BE2C (cell line): ENCODE data around the gene PDSS1.

Experiments
- DNase-seq: peaks from one replicate; pipeline ENCODE4 v3.0.0-alpha.2; 2020
- H3K27me3 ChIP-seq: fragments of 250-450 bp; sonication (Bioruptor Pico); 2 replicates; pipeline ENCODE4 v1.5.1; 2020; ENCODE audit warnings: mild to moderate bottlenecking
- H3K36me3 ChIP-seq: fragments of 250-450 bp; sonication (Bioruptor Pico); 2 replicates; pipeline ENCODE4 v1.5.1; 2020; ENCODE audit warnings: mild to moderate bottlenecking
- H3K4me1 ChIP-seq: fragments of 250-450 bp; sonication (Bioruptor Pico); 2 replicates; pipeline ENCODE4 v1.5.1; 2020
- H3K4me3 ChIP-seq: 2 replicates; pipeline ENCODE4 v1.5.1; 2011; ENCODE audit warnings: low read depth, low read length
- H3K9me3 ChIP-seq: fragments of 250-450 bp; sonication (Bioruptor Pico); 2 replicates; pipeline ENCODE4 v1.5.1; 2020
- TF ChIP-seq, protein P1 (sequence below): IDR thresholded peaks from 2 replicates; pipeline ENCODE4 v1.5.1; 2012; ENCODE audit warnings: mild to moderate bottlenecking, low read depth, low read length

PDSS1 gene

DNA sequence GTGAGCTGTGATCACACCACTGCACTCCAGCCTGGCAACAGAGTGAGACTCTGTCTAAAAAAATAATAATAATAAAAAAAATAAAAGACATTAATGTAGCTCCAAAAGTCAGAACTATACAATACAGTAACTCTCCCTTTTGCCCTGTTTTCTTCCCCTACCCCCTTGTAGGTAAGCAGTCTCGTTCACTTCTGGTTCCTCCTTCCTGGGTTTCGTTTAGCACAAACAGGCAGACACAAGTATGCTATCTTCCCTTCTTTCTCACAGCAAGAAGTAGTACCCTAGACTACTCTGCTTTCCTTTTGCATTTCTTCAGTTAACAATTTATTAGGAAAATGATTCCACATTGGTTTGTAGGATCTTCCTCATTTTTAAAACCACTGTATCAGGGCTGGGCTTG, 33.1 kb downstream of the PDSS1 start:
- Histone ChIP-seq H3K36me3 (peaks cover 71% of the 10 kb centered on the region), H3K27me3 (no peaks in the 10 kb centered on the region), H3K4me3 (no peak overlapping the region), H3K9me3 (no peaks in the 10 kb centered on the region), H3K4me1 (no peaks in the 10 kb centered on the region)
- TF ChIP-seq, protein P1, sequence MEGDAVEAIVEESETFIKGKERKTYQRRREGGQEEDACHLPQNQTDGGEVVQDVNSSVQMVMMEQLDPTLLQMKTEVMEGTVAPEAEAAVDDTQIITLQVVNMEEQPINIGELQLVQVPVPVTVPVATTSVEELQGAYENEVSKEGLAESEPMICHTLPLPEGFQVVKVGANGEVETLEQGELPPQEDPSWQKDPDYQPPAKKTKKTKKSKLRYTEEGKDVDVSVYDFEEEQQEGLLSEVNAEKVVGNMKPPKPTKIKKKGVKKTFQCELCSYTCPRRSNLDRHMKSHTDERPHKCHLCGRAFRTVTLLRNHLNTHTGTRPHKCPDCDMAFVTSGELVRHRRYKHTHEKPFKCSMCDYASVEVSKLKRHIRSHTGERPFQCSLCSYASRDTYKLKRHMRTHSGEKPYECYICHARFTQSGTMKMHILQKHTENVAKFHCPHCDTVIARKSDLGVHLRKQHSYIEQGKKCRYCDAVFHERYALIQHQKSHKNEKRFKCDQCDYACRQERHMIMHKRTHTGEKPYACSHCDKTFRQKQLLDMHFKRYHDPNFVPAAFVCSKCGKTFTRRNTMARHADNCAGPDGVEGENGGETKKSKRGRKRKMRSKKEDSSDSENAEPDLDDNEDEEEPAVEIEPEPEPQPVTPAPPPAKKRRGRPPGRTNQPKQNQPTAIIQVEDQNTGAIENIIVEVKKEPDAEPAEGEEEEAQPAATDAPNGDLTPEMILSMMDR: no peak
- no peak for DNase-seq

DNA sequence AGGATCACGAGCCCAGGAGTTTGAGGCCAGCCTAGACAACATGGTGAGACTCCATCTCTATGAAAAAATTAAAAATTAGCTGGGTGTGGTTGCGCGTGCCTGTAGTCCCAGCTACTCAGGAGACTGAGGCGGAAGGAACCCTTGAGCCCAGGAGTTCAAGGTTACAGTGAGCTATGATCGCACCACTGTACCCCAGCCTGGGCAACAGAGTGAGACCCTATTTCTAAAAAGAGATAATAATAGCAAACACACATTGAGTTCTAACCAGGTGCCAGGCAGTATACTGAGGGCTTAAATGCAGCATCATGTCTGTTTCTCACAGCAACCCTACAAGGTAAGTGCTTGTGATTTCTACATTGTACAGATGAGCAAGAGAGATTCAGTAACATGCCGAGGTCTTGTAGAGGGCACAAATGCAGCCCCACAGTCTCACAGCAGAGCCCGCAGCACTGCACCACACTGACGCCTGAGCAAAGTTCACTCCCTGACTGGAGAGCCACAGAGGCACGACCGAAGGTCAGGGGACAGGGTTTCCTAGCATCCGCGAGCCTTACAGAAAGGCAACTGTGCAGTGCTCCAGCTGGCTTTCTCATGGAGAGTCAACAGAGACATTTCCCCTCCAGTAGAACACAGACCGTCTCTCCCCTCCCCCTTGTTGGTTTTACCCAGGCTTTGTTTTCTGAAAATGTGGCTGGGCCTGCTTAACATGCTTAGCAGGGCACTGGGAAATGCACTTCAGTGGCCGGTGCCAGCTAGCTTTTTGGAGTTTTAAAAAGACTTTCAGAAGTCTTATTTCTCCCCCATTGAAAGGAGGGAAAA, 36.5 kb downstream of the PDSS1 start:
- H3K9me3 ChIP-seq: no peaks in the 10 kb centered on the region
- no peak overlapping the region for H3K4me3 ChIP-seq
- DNase-seq: no peak
- no peaks in the 10 kb centered on the region for H3K27me3 ChIP-seq
- TF ChIP-seq, protein P1: no peak
- peaks cover 75% of the 10 kb centered on the region for H3K36me3 ChIP-seq
- H3K4me1 ChIP-seq: no peaks in the 10 kb centered on the region

DNA sequence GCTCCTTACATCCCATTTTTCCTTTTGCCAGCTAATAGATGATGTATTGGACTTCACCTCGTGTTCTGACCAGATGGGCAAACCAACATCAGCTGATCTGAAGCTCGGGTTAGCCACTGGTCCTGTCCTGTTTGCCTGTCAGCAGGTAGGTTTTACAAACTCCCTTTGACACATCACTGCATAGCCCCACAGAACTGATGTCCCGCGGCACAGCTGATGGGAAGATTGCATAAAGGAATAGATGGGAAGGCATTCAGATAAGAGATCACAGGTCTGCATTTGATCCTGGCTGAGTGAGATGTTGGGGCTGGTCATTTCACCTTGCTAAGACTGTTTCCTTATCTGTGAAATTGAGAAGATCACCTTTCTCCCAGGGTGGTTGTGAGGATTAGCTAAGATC, 37.9 kb downstream of the PDSS1 start:
- Histone ChIP-seq H3K36me3 (peaks cover 76% of the 10 kb centered on the region), H3K4me1 (no peaks in the 10 kb centered on the region)

DNA sequence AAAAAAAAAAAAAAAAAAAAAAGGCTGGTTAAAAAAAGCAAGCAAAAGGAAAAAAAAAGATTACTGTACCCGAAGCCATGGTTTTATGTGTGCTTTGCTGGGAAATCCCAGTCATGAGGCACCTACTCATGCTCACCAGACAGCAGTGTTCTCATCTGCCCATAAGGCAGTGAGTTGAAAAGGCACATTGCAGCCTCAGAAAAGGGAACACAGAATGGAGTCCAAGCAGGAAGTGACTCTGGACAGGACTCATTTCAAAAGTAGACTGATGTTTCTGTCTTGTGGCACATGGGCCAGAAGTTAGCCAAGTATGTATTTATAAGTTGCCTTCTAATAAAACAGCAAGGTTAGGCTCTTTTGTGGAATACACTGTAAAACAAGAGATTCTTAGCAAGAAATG, 40.2 kb downstream of the PDSS1 start:
- TF ChIP-seq, protein P1: no peak
- H3K4me3 ChIP-seq: no peak overlapping the region
- H3K9me3 ChIP-seq: no peaks in the 10 kb centered on the region
- peaks cover 73% of the 10 kb centered on the region for H3K36me3 ChIP-seq
- no peaks in the 10 kb centered on the region for H3K4me1 ChIP-seq
- no peak for DNase-seq
- H3K27me3 ChIP-seq: no peaks in the 10 kb centered on the region

More for the DNA sequence above, 37.9 kb downstream of the PDSS1 start:
- no peaks in the 10 kb centered on the region for H3K9me3 ChIP-seq
- DNase-seq: no peak
- TF ChIP-seq, protein P1: no peak
- H3K27me3 ChIP-seq: no peaks in the 10 kb centered on the region
- no peak overlapping the region for H3K4me3 ChIP-seq

DNA sequence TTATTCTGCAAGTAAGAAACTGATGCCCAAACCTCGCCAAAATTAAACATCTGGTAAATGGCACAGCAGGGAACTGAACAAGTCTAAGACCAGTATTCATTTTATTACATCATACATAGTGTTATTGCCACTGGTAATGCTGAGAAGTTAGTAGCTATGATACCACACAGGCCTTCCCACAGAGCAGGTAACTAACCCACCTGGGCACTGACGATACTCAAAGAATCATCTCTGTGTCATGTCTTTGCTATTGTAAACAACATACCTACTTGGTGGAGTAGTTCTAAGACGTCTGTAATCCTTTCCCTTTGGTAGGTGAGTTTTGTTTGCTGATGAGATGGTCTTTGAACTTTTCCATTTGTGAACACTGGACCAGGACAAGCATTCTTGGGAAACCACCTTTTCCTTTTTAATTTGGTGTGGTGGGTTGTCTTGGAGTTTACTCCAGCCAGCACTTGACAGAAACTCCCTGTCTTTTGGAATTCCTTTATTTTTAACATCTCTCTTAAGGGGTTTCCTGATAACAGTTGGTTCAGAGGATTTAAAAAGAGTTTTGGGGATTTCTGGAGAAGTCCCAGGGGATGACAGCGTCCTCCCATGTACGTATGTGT, 40.9 kb downstream of the PDSS1 start:
- no peak for DNase-seq
- Histone ChIP-seq H3K27me3 (no peaks in the 10 kb centered on the region), H3K36me3 (peaks cover 77% of the 10 kb centered on the region), H3K4me1 (no peaks in the 10 kb centered on the region), H3K4me3 (no peak overlapping the region), H3K9me3 (no peaks in the 10 kb centered on the region)
- TF ChIP-seq, protein P1: no peak

DNA sequence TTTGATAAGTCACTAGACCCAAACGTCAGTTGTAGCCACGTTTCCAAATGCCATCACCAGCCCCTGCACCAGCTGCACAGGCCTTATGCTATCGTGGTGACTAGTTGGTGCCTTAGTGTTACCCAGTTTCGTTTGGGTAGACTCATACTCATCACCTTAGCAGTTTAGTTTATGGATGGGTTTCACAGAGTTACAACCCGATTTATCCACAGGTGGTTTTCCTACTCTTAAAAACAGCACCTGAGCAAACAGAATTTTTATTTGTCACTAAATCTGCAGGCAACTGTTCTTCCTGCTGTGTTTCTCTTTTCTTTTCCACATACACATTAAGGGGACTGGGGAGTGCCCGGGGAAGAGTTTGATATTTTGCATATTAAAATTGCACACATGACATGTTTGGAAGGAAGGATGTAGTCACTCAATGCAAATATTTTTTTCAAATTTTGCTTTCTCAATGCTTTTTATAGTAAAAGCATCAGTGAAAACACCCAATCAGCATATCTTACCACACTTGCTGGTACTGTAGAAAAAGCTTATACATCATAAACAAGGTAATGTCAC, 41.6 kb downstream of the PDSS1 start:
- no peak for DNase-seq
- TF ChIP-seq, protein P1: no peak
- Histone ChIP-seq H3K9me3 (no peaks in the 10 kb centered on the region), H3K4me1 (no peaks in the 10 kb centered on the region), H3K27me3 (no peaks in the 10 kb centered on the region), H3K36me3 (peaks cover 76% of the 10 kb centered on the region), H3K4me3 (no peak overlapping the region)
